HG02678 (cell line): ENCODE results near the gene MAST2.
"Not testable (repeated sequence)": the region's sequence is repeated elsewhere in the genome, so short reads cannot be mapped to it uniquely, and the experiment has no call there.

Experiments
- ATAC-seq: cut with Tn5 transposase; IDR thresholded peaks from one replicate; pipeline ENCODE4 v1.9.1; 2021; ENCODE audit warnings: mild to moderate bottlenecking, moderate library complexity; ENCODE audit not compliant: unreplicated experiment

MAST2 gene

GRCh38 chr1:45930258-45931150 lies 127.1 kb downstream of the MAST2 start:
- ATAC-seq, result no peak

- ATAC-seq, result not testable (repeated sequence)
Measured at GRCh38 chr1:45932205-45932604, 128.8 kb downstream of the MAST2 start.

- ATAC-seq, result no peak
Measured at GRCh38 chr1:45934947-45935346, 131.5 kb downstream of the MAST2 start.

- no peak for ATAC-seq
Measured at GRCh38 chr1:45938029-45938428, 134.6 kb downstream of the MAST2 start.

- no peak for ATAC-seq
Measured at GRCh38 chr1:45942411-45942810, 139.0 kb downstream of the MAST2 start.

- ATAC-seq, result no peak
Measured at GRCh38 chr1:45943185-45943584, 139.8 kb downstream of the MAST2 start.

GRCh38 chr1:45945426-45945825 lies 142.0 kb downstream of the MAST2 start:
- no peak for ATAC-seq

- not testable (repeated sequence) for ATAC-seq
Measured at GRCh38 chr1:45949462-45949861, 146.1 kb downstream of the MAST2 start.

- ATAC-seq, result no peak
Measured at GRCh38 chr1:45952072-45952471, 148.7 kb downstream of the MAST2 start.

- no peak for ATAC-seq
Measured at GRCh38 chr1:45953934-45954847, 150.8 kb downstream of the MAST2 start.

GRCh38 chr1:45957684-45958083 lies 154.3 kb downstream of the MAST2 start:
- no peak for ATAC-seq

GRCh38 chr1:45958317-45958716 lies 154.9 kb downstream of the MAST2 start:
- ATAC-seq, result no peak

GRCh38 chr1:45960930-45961715 lies 157.7 kb downstream of the MAST2 start:
- no peak for ATAC-seq

GRCh38 chr1:45961936-45962335 lies 158.5 kb downstream of the MAST2 start:
- ATAC-seq, result not testable (repeated sequence)

GRCh38 chr1:45968941-45969666 lies 165.7 kb downstream of the MAST2 start:
- ATAC-seq, result no peak

- ATAC-seq, result no peak
Measured at GRCh38 chr1:45969866-45970265, 166.5 kb downstream of the MAST2 start.

GRCh38 chr1:45971335-45971734 lies 167.9 kb downstream of the MAST2 start:
- no peak for ATAC-seq

- no peak for ATAC-seq
Measured at GRCh38 chr1:45971922-45972531, 168.6 kb downstream of the MAST2 start.

- ATAC-seq, result no peak
Measured at GRCh38 chr1:45972621-45973020, 169.2 kb downstream of the MAST2 start.

GRCh38 chr1:45973121-45973520 lies 169.7 kb downstream of the MAST2 start:
- ATAC-seq, result no peak
